HG03342 (cell line): ENCODE measurements around the gene RBFOX2.
"Not testable (repeated sequence)": the region's sequence is repeated elsewhere in the genome, so short reads cannot be mapped to it uniquely, and the experiment has no call there.

ENCODE experiments used
- ATAC-seq: cut with Tn5 transposase; IDR thresholded peaks from one replicate; pipeline ENCODE4 v1.9.1; 2021; ENCODE audit warnings: mild to moderate bottlenecking, moderate library complexity; ENCODE audit not compliant: unreplicated experiment

The RBFOX2 gene

GRCh38 chr22:35749808-35750207 is 278.8 kb downstream of the RBFOX2 start:
- ATAC-seq: peak; percentile 71

DNA sequence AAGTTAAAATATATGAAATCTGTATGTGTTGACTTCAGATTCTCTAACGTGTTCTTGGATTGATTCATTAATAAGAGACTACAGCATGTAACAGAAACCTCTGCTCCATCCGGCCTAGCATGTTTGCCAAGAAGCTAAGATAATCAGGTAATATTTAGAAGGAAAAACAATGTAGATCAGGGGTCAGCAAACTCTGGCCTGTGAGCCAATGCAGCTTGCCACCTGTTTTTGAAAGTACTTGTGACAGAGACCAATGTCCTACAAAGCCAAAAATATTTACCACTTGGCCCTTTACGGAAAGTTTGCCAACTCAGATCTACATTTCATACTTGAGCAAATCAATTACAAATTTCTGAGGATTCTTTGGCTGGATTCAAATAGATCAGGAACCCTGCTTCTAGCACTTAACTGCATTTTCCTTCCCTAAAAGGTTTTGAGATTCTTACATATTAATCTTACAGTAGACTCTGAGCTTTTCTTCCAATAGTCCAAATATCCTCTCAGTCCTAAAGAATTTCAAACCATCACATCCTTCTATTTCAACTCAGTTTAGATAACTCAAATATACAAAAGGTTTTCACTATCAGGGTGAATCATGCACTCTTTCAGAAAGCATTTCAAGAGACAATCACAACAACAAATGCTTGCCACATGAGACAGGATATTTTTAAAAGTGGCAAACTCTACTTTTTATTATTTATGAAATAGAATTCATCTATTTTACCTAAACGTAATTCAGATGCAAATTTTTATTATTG is 281.5 kb downstream of the RBFOX2 start:
- no peak for ATAC-seq

- no peak for ATAC-seq
Observed at GRCh38 chr22:35746248-35746647, 282.4 kb downstream of the RBFOX2 start.

- ATAC-seq: no peak
Observed at GRCh38 chr22:35743326-35743860, 285.2 kb downstream of the RBFOX2 start.

- ATAC-seq: no peak
Observed at GRCh38 chr22:35742342-35743100, 286.1 kb downstream of the RBFOX2 start.

GRCh38 chr22:35740616-35741015 is 288.0 kb downstream of the RBFOX2 start:
- no peak for ATAC-seq

DNA sequence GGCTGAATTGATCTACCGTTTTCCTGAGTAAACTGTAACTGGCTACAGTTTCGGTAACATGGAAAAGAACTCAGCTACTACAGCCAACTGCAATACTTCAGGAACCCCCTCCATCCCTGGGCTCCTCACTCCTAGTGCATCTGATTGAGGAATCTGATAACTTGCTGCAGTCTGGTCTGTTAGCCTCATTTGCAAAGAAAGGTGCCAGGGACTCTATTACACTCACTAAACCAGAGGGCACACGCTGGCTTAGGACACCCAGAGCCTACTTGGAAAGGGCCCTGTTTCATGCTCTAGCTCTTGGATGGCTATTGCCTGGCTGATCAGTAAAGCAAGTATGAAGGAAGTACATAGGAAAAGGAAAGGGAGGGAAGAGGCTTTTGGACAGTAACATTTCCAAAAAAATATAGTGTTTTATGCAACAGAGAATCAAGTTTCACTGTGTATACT is 288.7 kb downstream of the RBFOX2 start:
- no peak for ATAC-seq

GRCh38 chr22:35739076-35739930 is 289.3 kb downstream of the RBFOX2 start:
- no peak for ATAC-seq

- ATAC-seq: not testable (repeated sequence)
Observed at GRCh38 chr22:35737886-35738285, 290.7 kb downstream of the RBFOX2 start.

GRCh38 chr22:35736701-35737100 is 291.9 kb downstream of the RBFOX2 start:
- no peak for ATAC-seq

- no peak for ATAC-seq
Observed at GRCh38 chr22:35736166-35736565, 292.5 kb downstream of the RBFOX2 start.

DNA sequence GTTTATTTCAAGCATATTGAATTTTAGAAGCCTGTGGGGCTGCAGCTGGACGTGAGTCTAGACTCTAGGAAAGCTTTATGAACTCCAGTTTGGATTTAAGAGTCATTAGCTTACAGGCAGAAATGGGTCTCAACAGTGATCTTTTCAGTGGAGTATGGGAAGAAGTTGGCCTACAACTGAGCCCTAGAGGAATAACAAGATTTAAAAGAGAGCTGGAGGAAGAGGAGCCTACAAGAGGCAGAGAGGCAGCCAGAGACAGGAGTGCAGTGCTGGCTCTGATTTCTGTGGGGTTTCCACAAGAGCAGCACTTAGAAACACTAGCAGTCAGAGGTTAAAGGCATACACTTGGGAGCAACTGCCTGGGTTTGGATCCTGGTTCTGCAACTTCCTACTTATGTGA is 293.1 kb downstream of the RBFOX2 start:
- ATAC-seq: no peak

DNA sequence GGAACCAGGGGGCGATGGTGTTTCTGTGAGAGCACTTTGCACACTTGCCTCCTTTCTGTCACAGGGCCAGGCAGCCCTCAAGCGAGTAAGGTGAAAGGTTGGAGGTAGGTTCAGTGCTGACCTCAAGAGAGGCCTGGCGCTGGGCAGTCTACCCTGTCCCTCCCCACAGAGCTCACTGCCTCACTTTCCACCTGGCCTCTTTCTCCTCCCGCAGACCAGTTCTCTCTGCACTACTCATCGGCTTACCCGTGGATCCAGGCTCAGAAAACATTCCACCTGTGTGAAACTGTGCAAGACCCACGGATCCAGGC is 294.2 kb downstream of the RBFOX2 start:
- ATAC-seq: no peak

DNA sequence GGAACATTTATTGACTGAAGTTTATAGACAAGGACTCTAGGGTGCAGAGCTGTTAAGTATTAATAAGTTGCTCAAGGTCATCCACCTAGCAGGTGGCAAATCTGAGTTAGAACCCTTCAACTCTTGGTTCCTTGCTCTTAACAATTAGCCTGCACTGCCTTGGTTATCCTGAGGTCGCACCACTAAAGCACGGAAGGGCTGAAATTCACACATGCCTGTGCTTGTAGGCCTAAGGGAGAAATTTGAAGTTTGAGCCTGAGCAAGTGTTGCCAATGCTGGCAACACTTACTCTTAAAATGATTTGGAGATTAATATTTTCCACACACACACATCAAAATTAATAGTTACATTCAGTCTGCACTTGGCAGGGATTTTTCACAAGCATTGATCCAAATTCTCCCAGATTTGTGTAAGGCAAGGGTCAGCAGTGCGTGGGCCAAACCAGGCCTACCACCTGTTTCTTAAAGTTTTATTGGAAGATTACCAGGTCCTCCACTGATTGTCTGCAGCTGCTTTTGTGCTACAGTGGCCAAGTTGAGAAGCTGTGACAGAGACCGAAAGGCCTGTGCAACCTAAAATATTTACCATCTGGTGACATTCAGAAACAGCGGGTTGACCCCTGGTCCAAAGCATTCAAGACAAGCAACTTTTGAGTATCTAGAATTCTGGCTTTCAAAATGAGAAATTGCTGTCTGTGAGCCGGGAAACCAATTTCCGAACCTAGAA is 294.7 kb downstream of the RBFOX2 start:
- ATAC-seq: no peak

- ATAC-seq: no peak
Observed at GRCh38 chr22:35733036-35733435, 295.6 kb downstream of the RBFOX2 start.

GRCh38 chr22:35732116-35732515 is 296.5 kb downstream of the RBFOX2 start:
- ATAC-seq: no peak

GRCh38 chr22:35731321-35731720 is 297.3 kb downstream of the RBFOX2 start:
- no peak for ATAC-seq

- ATAC-seq: no peak
Observed at GRCh38 chr22:35729309-35729698, 299.3 kb downstream of the RBFOX2 start.

DNA sequence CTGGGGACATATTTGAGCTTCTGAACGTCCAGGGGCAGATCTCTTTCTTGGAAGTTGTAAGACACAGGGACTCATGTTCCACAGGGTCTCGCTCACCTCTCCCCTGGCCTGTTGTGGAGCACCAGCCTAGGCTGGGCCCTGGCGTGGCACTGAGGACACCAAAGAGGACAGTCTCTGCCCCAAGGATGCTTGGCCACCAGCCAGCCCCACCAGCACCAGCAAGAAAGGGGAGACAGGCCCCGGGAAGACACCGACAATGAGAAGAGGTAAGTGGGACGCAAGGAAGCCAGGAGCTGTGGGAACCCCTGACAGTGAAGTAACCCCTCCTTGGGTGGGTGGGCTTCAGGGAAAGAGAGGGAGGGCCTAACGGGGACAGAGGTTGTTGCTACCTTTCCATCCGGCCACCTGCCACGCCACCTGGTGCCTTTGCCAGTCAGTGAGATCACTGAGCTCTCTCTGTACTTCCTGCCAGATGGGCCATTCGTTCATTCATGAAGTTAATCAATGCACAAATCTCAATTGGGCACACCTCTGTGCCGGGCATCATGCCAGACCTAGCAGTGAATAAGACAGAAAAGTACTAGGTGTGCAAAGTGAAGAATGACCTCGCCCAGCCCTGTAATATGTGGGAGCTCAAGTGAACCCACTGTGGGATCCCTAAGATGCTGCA is 299.9 kb downstream of the RBFOX2 start:
- no peak for ATAC-seq

- no peak for ATAC-seq
Observed at GRCh38 chr22:35727436-35727835, 301.2 kb downstream of the RBFOX2 start.
